Uterus (tissue), 4 donors: ENCODE data around the gene GHSR. TPM values are rescaled to one million over a fixed set of nuclear protein-coding genes. Genes with fewer than 3 reads are reported as not detected.

Experiments
- DNase-seq, 2 donors: peaks; one replicate each; pipeline ENCODE4 v3.0.0-alpha.2; 2019 to 2020
- H3K27ac ChIP-seq, 2 donors: fragments of 200-600 bp; sonication (generic); 1 replicate in 1 of 2; 2 replicates in 1 of 2; pipeline ENCODE4 v1.5.1; 2016 to 2018
- H3K27me3 ChIP-seq, 2 donors: fragments of 200-600 bp; sonication (generic); one replicate each; pipeline ENCODE4 v1.5.1; 2018 to 2019; ENCODE audit warnings: control low read depth in 1 of 2
- H3K36me3 ChIP-seq, 2 donors: fragments of 200-600 bp; sonication (generic); one replicate each; pipeline ENCODE4 v1.5.1; 2019; ENCODE audit warnings: control low read depth in 1 of 2
- H3K4me1 ChIP-seq, 2 donors: fragments of 200-600 bp; sonication (generic); one replicate each; pipeline ENCODE4 v1.5.1; 2018 to 2019; ENCODE audit warnings: control low read depth in 1 of 2
- H3K4me3 ChIP-seq, 2 donors: fragments of 200-600 bp; sonication (generic); 1 replicate in 1 of 2; 2 replicates in 1 of 2; pipeline ENCODE4 v1.5.1; 2018 to 2019; ENCODE audit warnings: mild to moderate bottlenecking in 1 of 2
- H3K9me3 ChIP-seq, 2 donors: fragments of 200-600 bp; sonication (generic); one replicate each; pipeline ENCODE4 v1.5.1; 2019; ENCODE audit warnings: control low read depth in 1 of 2
- CTCF ChIP-seq, 4 experiments: fragments of 200-600 bp in 2 of 4; fragments of 450-650 bp in 2 of 4; sonication (generic) in 2 of 4; IDR thresholded peaks; one replicate each; pipeline ENCODE4 v1.5.1; 2016 to 2019; ENCODE audit warnings: antibody characterized with exemption in 4 of 4, mild to moderate bottlenecking in 2 of 4, moderate library complexity in 1 of 4
- POLR2A ChIP-seq, 2 donors: fragments of 450-650 bp; IDR thresholded peaks; one replicate each; pipeline ENCODE4 v1.6.1; 2016; ENCODE audit warnings: antibody characterized with exemption in 2 of 2, mild to moderate bottlenecking in 1 of 2, moderate library complexity in 1 of 2
- intact Hi-C: fragments of 100-400 bp; cut with DNase I; formaldehyde crosslinking; loops from one replicate; pipeline ENCODE4 v1.15.1; 2023; ENCODE audit warnings: low total_unique reads
- total RNA-seq, 4 donors: library from RNA; depleted of rRNA in 3 of 4; stranded (reverse); fragments of >200 nt in 3 of 4; gene quantifications; one replicate each; pipeline versions ENCODE4 v1.1.0 to v1.2.4, GENCODE V29; 2014 to 2023
- donor health status: DM: yes; HTN: yes; CAD: no.

The GHSR gene
- total RNA-seq, 4 donors from 2014 or later, result not detected

DNA sequence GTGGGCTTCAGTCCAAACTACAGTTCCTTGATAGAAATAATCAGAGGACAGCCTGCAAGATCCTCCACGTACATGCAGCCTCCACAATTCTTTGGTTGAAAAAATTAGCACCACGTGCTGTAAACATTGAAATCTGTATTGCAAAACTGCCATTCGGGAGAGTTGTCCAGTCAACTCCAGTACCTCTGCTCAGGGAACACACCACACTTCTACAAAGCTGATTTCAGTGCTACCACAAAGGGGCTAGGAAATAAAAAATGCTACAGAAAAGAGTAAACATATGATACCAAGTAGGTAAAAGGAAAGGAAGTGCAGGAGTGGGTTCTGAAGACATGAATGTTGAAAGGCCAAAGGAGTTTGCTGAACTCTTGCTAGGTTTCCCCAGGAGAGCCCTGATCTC lies 40.4 kb downstream of the GHSR start:
- TF ChIP-seq POLR2A (IDR thresholded peaks at IDR 0.05) (no peak), CTCF (IDR thresholded peaks at IDR 0.05) (no peak)
- Histone ChIP-seq H3K36me3 (no peaks in the 10 kb centered on the region), H3K9me3 (peaks cover 0 to 5% of the 10 kb centered on the region in 2 donors), H3K4me1 (no peaks in the 10 kb centered on the region), H3K27ac (no peak overlapping the region), H3K27me3 (no peaks in the 10 kb centered on the region), H3K4me3 (no peak overlapping the region)
- DNase-seq, result no peak
- intact Hi-C loops, result no loop called here

- H3K4me3 ChIP-seq, result no peak overlapping the region
- no peaks in the 10 kb centered on the region for H3K27me3 ChIP-seq
- no peak overlapping the region for H3K27ac ChIP-seq
- H3K9me3 ChIP-seq, result peaks cover 0 to 5% of the 10 kb centered on the region in 2 donors
- no peaks in the 10 kb centered on the region for H3K4me1 ChIP-seq
- intact Hi-C loops, result no loop called here
- no peaks in the 10 kb centered on the region for H3K36me3 ChIP-seq
- DNase-seq, result no peak
- no peak for TF ChIP-seq CTCF (IDR thresholded peaks at IDR 0.05)
- no peak for TF ChIP-seq POLR2A (IDR thresholded peaks at IDR 0.05)
Measured at GRCh38 chr3:172405914-172406313, 42.3 kb downstream of the GHSR start.

DNA sequence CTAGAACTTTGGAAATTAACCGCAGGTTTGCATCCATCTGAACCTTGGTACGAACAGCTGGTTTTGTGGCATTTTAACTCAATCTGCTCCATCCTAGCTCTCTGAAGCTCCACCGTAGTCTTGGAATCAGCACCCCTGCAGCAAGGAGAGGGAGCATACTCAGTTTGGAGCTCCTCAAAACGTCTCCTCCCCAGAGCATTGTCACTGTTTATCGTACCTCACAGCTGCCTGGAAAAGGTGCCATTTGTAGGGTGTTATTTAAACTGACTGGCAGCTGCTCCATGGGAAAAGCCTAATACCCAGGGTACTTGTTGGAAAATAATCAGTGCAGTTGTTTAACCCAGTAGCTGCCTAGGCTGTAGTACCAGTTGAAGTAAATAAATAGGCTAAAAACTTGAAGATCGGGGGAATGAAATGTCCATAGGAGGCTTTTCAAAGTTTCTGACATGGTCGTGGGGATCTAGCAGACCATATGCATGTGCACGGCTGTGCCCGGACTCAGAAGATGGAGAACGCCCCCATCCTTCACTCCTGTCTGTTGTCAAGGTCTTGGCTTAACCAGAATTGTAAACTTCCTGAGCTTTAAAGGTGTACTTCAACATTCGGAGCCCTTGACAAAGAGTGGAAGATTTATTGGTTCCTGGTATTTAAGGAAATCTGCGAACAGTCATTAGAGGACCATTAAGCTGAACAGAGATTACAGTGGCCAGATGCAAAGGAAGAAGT lies 43.9 kb downstream of the GHSR start:
- TF ChIP-seq POLR2A (IDR thresholded peaks at IDR 0.05) (no peak), CTCF (IDR thresholded peaks at IDR 0.05) (no peak)

GRCh38 chr3:172402892-172403643 lies 45.2 kb downstream of the GHSR start:
- intact Hi-C loops, result no loop called here
- no peak overlapping the region for H3K27ac ChIP-seq
- no peaks in the 10 kb centered on the region for H3K4me1 ChIP-seq
- H3K9me3 ChIP-seq, result peaks cover 0 to 5% of the 10 kb centered on the region in 2 donors
- no peaks in the 10 kb centered on the region for H3K36me3 ChIP-seq
- TF ChIP-seq CTCF (IDR thresholded peaks at IDR 0.05) (no peak), POLR2A (IDR thresholded peaks at IDR 0.05) (no peak)
- no peaks in the 10 kb centered on the region for H3K27me3 ChIP-seq
- no peak for DNase-seq
- H3K4me3 ChIP-seq, result no peak overlapping the region

More for the DNA sequence above, 43.9 kb downstream of the GHSR start:
- Histone ChIP-seq H3K4me1 (no peaks in the 10 kb centered on the region), H3K36me3 (no peaks in the 10 kb centered on the region), H3K9me3 (peaks cover 0 to 5% of the 10 kb centered on the region in 2 donors), H3K27ac (no peak overlapping the region), H3K4me3 (no peak overlapping the region), H3K27me3 (no peaks in the 10 kb centered on the region)
- intact Hi-C loops, result no loop called here
- DNase-seq, result no peak

- H3K36me3 ChIP-seq, result no peaks in the 10 kb centered on the region
- H3K4me1 ChIP-seq, result no peaks in the 10 kb centered on the region
- no peak overlapping the region for H3K4me3 ChIP-seq
- peaks cover 0 to 5% of the 10 kb centered on the region in 2 donors for H3K9me3 ChIP-seq
- H3K27me3 ChIP-seq, result no peaks in the 10 kb centered on the region
- intact Hi-C loops, result no loop called here
- no peak for TF ChIP-seq POLR2A (IDR thresholded peaks at IDR 0.05)
- TF ChIP-seq CTCF (IDR thresholded peaks at IDR 0.05), result no peak
- no peak for DNase-seq
- no peak overlapping the region for H3K27ac ChIP-seq
Measured at GRCh38 chr3:172402090-172402489, 46.2 kb downstream of the GHSR start.
